NK-92 (cell line): ENCODE data around the gene TLE6.
A peak's percentile ranks its signal among the peaks of the same experiment; 100 is the strongest.
"Not testable (repeated sequence)": the region's sequence is repeated elsewhere in the genome, so short reads cannot be mapped to it uniquely, and the experiment has no call there.

Source experiments
- DNase-seq: peaks from one replicate; lab custom pipeline; 2025; ENCODE audit not compliant: unreplicated experiment; lab: John Stamatoyannopoulos, UW

TLE6 gene

DNA sequence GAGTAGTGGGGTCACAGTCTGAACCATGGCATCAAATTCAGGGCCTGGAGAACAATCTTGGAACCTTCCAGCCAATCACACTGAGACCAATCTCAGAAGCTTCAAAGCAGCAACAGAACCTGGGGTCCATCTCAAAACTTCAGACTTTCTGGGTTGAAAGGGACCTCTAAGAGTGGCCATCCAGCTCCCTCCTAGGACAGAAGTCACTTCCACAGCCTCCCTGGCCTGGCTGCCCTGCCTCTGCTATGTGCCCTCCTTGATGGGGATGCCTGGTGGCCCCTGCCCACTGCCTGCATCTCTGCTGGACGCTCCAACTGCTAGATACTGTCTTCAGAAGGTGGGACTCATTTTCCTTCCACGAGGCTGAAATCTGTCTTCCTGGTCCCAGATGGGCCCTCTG lies 49.9 kb downstream of the TLE6 start:
- DNase-seq = no peak

DNA sequence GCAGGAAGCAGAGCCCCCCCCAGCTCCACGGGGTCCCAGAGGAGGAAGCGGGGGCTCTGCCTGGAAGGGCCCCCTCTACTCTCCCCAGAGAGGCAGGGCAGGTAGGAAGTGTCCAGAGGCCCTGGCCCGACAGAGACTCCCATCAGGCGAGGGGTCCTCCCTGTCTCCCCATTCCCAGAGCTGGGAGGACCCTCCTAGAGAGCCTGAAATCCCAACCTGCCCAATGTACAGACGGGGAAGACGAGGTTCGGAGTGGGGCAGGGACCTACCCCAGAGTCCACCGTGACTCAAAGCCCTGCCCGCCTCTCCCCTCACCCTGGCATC lies 50.6 kb downstream of the TLE6 start:
- no peak for DNase-seq

DNA sequence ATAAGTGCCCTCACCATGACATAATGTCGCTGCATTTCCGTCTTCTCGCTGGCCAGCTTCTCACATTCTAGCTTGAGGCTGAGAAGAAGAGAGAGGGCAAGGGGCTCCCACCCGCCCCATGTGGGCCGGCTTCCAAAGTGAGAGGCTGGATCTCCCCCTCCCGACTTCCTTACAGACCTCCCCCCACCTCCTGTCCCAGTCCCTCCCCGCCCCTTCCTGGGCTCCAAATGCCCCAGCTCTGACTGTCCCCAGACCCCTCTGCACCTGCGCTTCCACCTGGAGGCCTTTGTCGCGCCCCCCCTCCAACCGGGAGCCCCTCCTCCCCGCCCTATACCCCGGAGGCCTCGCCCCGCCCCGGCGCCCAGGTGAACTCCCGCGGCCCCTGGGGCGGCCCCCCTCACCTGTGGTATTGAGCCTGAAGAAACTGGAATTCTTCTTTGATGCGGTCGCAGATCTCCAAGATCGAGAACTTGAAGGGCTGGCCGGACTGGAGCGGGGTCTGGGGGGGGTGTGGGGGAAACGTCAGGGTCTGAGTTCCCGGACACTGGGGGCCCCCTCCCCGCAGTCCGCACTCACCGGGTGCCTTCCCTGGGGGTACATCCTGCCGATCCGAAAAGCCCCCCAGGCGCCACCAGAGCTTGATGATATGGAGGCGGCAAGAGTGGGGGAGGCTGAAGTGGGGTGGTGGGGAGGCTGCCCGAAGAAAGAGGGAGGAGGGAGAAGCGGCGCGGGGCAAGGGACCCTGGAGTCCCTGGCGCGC lies 51.1 kb downstream of the TLE6 start:
- no peak for DNase-seq

DNA sequence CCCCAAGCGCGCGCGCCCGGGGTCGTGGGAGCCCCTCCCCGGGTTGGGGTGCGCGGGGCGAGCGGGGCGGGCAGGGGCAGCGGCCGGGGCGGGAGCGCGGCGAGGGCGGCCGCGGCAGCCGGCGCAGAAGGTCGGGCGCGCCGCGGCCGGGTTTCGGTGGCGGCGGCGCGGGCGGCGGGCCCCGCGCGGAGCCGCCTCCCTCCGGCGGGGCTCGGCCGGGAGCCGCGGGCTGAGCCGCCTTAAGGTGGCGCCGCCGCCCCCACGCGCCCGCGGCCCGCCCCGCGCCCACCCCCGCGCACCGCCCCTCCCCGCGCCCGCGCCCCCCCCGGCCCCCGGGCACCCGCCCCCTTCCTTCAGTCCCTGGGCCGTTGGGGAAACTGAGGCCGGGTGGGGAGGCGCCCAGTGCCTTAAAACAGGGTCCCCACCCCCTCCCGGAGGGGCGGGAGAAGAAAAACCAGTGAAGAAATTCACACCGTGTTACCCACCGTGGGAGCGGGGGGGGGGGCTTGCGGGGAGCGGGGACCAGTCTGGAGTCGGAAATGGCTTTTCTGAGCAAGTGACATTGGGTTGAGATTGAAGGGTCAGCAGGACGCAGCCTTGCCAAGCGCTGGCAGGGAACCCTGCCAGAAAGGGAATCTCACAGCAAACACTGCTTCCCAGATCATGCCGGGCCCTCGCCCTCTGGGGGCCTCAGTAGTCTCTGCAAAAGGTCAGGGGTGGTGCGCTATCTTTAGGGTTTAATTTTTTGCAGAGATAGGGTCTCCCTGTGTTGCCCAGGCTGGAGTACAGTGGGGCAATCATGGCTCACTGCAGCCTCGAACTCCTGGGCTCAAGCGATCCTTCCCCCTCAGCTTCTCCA lies 51.9 kb downstream of the TLE6 start, which contains the start of gene TLE2:
Gene TLE2, minus strand, starts transcription at position 216 of the 859 bp plus-strand sequence. CDS start 376 bp downstream, outside the sequence.
- DNase-seq = no peak

DNA sequence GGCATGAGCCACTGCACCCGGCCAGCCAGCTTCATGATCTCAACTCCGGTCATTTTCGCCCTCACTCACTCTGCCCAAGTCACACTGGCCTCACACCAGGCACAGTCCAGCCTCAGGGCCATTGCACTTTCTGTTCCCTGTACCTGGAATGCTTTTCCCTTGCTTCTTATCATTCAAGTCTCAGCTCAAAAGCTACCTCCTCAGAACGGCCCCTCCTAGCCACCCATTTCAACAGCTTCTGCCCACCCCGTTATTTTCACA lies 54.2 kb downstream of the TLE6 start:
- no peak for DNase-seq

DNA sequence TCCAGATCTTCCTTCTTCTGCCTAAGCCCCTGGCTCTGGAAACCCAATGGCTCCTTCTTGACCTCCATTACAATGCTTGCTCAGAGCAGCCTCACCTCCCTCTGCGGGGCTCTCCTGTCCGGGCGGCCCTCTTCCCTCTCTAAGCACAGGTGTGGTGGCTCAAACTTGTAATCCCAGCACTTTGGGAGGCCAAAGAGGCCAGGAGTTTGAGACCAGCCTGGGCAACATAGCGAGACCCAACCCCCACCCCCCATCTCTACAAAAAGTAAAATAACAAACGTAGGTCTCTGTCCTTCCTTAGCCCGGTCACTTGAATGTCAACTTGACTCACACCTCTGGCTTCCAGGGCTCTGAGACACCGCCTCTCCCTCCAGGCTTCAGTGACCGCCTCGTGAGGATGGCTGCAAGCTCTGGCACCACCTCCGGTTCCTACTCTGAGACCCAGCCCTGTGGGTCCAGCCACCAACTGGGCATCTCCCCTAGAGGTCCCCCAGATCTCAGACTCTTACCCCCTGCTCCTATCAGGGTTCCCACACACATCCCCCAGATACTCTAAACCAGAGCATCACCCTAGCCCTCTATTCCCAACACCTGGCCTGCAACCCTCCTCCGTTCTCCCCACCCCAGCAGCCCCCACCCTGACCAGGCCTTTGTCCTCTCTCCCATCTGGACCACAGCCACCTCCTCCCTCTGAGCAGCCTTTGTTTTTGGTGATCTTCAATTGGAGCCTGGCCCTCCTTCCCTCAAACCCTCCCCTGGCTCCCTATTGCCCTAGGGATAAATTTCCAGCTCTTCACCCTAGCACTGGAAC lies 56.4 kb downstream of the TLE6 start:
- no peak for DNase-seq

DNA sequence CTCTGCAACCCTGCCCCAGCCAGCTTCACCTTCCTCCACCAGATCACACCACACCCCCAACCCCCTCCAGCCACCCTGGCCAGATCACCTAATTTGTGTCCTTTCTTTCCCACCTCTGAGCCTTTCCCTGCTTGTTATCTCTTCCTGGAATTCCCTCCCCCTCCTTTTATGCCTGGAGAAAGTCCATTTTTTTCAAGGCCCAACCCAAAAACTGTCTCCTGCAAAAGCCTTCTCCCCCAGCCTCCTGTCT lies 57.0 kb downstream of the TLE6 start:
- no peak for DNase-seq

DNA sequence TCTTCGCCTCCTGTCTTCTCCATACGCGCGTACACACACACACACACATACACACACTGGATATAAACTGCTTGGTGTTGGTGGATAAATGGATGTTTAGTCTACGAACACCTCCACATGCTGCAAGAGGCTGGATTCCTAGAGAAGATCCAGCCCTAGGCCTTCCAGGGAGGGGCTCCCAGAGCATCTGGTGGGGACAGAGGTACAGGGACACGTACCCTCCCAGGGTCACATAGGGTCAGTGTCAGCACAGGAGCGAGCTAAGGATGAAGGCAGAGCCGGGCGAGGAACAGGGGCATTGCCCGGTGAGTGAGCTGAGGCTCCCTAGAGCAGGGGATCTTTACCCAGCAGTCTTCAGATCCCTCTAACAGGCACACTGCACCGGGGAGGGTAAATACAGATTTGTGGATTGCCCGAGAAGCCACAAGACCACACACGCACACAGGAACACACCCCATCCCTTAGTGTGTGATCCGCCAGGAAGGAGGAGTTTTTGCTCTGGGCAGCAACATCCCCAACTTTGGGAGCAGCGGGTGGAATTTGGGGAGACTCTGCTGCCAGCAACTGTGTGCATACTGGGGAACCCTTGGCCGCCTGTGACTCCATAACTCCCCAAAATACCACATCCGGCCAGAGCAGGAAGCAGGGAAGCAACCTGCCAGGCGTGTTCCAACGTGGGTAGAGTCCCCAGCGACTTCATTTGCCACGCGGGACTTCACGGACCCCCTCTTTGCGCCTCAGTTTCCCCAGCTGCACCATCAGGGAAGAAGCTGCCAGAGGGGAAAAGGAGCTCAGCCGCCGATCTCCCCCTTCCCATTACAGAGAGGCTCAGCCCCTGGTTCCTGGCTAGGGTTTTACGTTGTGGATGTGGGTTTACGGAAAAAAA lies 57.5 kb downstream of the TLE6 start:
- no peak for DNase-seq

DNA sequence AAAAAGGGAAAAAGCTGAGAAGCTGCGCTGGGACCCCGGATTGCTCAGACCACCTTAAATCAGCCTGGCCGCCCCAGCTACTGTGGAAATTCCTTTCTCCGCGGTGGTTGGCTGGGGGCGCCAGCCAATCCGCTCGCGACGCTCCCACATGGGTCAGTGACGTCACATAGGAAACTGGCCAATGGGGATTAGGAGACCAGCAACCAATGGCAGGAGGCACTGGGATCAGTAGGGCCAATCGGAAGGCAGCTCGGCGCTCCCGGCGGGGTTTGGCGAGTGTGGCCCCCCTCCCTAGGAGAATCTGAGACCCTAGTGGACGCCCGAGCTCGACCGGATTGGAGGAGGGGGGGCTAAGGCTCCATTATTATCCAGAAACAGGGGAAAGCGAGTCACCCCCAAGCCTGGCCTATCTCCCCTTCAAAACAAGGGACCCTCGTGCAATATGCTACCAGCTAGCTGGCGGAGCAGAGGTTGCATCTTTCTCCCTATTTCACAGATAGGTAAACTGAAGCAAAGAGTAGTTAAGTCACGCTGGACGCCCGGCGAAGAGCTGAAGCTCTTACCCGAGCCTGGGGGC lies 58.3 kb downstream of the TLE6 start:
- DNase-seq = peak; percentile 85

DNA sequence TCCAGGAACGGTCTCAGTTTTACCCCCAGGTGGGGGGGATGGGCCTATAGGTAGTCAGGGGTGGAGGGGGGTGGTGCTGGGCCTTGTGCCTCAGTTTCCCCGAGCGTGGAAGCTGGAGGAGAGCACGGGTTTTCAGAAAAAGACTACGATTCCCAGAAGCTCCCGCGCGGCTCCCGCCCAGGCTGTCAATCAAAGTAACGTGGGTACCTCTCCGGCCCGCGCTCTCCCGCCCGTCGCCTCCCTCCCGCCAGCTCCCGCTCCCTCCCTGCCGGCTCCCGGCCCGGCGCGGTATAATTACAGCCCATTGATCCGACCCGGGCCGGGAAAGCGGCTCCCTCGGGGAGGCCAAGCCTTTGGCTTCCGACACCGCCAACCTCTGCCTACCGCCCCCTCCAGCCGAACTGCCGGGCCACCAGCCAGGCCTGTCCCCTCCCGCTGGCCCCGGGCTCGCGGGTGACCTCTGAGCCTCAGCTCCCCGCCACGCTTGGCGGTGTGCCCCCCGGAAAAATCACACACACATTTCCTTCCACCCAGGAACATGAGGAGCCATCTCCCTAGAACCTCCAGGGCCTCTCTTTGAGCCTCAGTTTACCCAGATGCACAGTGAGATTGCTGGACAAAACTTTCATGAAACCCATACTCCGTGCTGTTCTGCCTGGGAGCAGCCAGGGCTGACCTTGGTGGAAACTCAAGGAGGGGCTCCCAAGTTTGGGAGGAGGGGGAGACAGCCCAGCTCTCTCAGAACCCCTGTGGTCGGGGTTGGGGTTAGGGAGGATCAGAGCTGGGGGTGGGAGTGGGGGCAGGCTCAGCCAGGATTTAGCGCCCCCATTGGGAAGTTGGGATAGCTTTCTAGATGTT lies 59.0 kb downstream of the TLE6 start:
- no peak for DNase-seq

DNA sequence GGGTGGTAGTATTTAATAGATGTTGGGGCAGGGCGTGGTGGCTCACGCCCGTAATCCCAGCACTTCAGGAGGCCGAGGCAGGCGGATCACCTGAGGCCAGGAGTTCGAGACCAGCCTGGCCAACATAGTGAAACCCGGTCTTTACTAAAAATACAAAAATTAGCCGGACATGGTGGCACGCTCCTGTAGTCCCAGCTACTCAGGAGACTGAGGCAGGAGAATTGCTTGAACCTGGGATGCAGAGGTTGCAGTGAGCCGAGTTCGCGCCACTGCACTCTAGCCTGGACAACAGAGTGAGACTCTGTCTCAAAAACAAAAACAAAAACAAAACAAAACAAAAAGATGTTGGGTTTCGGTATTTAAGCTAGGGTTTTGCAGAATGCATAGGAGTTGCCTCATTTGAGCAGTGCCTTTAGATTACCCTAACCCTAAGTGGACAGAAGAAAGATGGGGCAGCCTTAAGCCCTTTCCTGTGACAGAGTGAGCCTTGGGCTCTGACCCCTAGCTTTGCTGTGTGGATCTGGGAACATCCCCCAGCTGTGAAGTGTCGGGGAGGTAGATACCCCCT lies 59.7 kb downstream of the TLE6 start:
- DNase-seq = not testable (repeated sequence)

DNA sequence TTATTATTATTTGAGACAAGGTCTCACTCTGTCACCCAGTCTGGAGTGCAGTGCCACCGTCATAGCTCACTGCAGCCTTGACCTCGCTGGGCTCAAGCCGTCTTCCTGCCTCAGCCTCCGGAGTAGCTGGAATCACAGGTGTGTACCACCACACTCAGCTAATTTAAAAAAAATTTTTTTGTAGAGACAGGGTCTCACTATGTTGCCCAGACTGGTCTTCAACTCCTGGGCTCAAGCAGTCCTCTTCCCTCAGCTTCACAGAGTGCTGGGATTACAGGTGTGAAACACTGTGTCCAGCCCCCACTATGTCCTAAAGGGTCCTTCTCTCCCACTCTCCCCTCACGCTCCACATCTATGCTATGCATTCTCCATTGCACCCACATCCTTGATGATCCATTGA lies 60.9 kb downstream of the TLE6 start:
- no peak for DNase-seq

DNA sequence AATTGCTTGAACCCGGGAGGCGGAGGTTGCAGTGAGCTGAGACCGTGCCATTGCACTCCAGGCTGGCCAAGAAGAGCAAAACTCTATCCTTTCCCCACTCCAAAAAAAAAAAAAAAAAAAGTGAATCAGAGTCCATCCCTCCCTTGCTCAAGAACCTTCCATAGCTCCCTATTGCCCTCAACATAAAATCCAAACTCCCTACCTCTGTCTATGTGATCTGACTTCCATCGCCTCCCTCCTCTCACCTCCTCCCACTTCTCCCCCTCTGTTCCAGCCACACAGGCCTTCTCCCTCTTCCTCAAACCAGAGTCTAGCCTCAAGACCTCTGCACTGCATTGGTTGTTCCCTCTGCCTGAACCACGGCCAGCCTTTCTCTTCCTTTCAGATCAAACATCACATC lies 61.8 kb downstream of the TLE6 start:
- no peak for DNase-seq

DNA sequence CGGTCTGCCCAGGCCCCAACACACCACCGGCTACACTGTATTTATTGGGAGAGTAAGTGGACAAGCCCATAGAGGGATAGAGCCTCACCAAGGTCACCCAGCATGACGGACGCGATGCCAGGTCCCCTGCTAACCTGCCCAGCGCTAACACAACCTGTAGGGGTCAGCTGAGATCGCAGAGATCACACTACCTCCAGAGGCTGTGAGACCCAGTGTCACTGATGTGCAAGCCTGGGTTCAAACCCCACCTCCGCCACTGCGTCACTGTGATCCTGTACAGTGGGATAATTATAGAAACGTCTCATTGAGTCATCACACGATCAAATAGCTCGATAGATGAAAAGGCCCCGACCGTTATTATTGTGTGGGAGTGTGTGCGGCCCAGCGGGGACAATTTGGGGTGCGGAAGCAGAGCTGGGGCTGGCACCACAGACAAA lies 62.3 kb downstream of the TLE6 start:
- DNase-seq = no peak

DNA sequence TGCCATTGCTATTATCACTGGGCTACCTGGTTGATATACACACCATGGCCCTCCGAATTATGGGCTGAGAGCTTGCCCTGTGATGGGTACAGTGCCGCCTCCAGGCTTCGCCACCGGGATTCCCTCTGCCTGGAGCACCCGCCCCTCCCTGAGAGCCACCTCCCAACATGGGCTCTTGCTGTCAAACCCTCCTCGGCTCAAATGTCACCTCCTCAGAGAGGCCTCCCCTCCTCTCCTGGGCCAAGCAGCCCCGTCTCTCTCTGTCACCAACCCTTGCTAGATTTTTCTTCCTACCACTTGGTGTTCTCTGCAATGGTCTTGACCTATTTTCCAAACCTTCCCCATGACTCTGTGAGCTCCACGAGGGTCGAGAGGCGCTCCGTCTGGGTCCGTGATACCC lies 64.0 kb downstream of the TLE6 start:
- DNase-seq = no peak

DNA sequence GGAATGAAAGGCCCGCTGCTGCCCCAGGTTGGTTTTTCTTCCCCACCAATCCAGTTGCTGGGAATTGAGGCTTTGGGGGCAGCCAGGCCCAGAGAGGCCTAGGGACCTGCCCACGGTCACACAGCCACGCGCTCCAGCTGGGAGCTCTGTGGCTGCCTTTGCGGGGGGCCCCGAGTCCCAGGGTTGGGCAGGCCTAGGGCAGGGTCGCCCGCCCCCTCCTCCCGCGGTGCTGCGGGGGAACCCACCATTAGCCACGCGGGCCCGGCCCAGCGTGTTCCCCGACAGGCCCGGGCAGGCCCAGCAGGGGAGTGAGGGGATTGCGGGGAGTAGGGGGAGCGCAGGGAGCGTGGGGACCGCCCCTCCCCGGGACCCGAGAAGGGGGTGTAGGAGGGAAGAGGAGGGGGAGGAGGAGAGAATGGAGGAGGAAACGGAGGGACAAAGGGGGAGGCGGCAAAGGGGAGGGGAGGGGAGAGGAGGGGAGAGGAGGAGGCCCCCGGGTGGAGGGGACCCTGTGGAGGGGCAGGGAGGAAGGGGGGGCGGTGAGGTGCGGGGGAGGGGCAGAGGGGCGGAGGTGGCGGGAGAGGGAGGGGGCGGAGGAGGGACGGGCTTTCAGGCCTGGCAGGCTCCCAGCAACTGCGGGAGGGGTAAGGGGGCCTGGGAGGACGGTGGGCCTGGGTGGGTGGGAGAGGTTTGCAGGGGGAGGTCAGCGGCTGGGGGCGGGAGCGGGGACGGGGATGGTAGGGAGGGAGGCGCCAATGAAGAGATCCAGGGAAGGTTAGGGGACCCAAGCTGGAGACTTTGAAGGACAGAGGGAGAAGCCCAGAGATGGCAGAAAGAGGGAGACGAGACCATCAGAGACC lies 64.6 kb downstream of the TLE6 start:
- no peak for DNase-seq

DNA sequence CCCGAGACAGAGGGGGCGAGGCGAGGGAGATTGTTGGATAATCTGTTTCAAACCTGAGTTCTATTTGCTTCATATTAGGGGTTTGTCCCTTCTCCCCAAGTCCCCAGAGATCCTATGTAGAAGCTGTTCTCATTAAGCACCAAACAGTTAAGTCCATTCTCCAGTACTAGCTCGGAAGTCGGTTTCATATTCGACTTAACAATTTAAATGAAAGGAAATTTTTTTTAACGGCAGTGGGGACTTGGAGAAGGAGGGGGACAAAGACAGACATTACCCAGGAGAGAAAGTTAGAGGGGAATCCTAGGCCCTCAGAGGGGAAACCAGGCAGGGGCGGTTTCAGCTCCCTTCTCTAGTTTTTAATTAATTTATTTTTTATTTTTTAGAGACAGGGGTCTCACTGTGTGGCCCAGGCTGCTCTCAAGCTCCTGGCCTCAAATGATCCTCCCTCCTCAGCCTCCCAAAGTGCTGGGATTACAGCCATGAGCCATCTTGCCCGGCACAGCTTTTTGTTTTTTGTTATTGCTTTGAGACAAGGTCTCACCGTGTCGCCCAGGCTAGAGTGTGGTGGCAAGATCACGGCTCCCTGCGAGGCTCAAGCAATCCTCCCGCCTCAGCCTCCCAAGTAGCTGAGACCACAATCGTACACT lies 65.4 kb downstream of the TLE6 start:
- DNase-seq = no peak
